H1 (cell line): Measurements from ENCODE around the gene THAP10. TPM values are rescaled to one million over a fixed set of nuclear protein-coding genes. Genes with fewer than 3 reads are reported as not detected.

ENCODE experiments used
- CTCF ChIA-PET: fragments of 300-600 bp; sonication (Branson Sonifier 250); formaldehyde crosslinking; loops from one replicate; lab custom pipeline; 2021; ENCODE audit not compliant: partially characterized antibody; lab: Charles Lee
- POLR2A ChIA-PET: fragments of 300-600 bp; sonication (Branson Sonifier 250); formaldehyde crosslinking; loops from one replicate; lab custom pipeline; 2021; ENCODE audit warnings: inconsistent platforms; ENCODE audit not compliant: partially characterized antibody; lab: Charles Lee
- DNase-seq, 2 experiments: peaks; one replicate each; pipeline versions ENCODE4 v3.0.0 to v3.0.0-alpha.2; 2010 to 2022; ENCODE audit warnings: low spot score in 2 of 2, low read depth in 1 of 2, mixed read lengths in 1 of 2
- FAIRE-seq: peaks from 2 replicates; lab custom pipeline; 2011; peaks lifted over from hg19 to GRCh38; lab: Jason Lieb, UNC
- H2AFZ ChIP-seq: 2 replicates; pipeline ENCODE4 v1.8.1; 2012; ENCODE audit warnings: low read length, inconsistent platforms
- H2AK5ac ChIP-seq: 2 replicates; pipeline ENCODE4 v1.6.1; 2013; ENCODE audit warnings: low read depth, low read length
- H2BK120ac ChIP-seq: replicated peaks from 2 replicates; pipeline ENCODE3; 2013; ENCODE audit warnings: low read depth, low read length, inconsistent platforms
- H2BK12ac ChIP-seq: 2 replicates; pipeline ENCODE4 v1.6.1; 2013; ENCODE audit warnings: low read depth, low read length
- H2BK15ac ChIP-seq: 2 replicates; pipeline ENCODE4 v1.6.1; 2013; ENCODE audit warnings: low read length
- H2BK20ac ChIP-seq: 2 replicates; pipeline ENCODE4 v1.6.1; 2013; ENCODE audit warnings: low read length
- H2BK5ac ChIP-seq: 2 replicates; pipeline ENCODE4 v1.6.1; 2013; ENCODE audit warnings: low read depth, low read length
- H3K14ac ChIP-seq: 2 replicates; pipeline ENCODE4 v1.6.1; 2013; ENCODE audit warnings: inconsistent platforms; ENCODE audit not compliant: insufficient read length
- H3K18ac ChIP-seq: 2 replicates; pipeline ENCODE4 v1.6.1; 2013; ENCODE audit warnings: low read length; ENCODE audit errors: extremely low read depth
- H3K23ac ChIP-seq: 2 replicates; pipeline ENCODE4 v1.6.1; 2013; ENCODE audit warnings: inconsistent platforms; ENCODE audit not compliant: insufficient read length
- H3K23me2 ChIP-seq: 2 replicates; pipeline ENCODE4 v1.6.1; 2013; ENCODE audit warnings: low read depth, low read length
- H3K27ac ChIP-seq: 2 replicates; pipeline ENCODE4 v1.6.1; 2011; ENCODE audit warnings: low read depth, low read length, inconsistent platforms
- H3K27me3 ChIP-seq, 4 experiments: replicated peaks in 1 of 4; 1 replicate in 1 of 4; 2 replicates in 3 of 4; pipeline versions ENCODE4 v1.6.1 to v1.8.1; 2011 to 2013; ENCODE audit warnings: low read length in 3 of 4, mild to moderate bottlenecking in 3 of 4, inconsistent platforms in 2 of 4, mixed read lengths in 2 of 4, moderate library complexity in 1 of 4; ENCODE audit not compliant: control insufficient read depth in 3 of 4, insufficient read depth in 3 of 4; ENCODE audit errors: extremely low read depth in 1 of 4
- H3K36me3 ChIP-seq, 4 experiments: 2 replicates each; pipeline versions ENCODE4 v1.6.1 to v1.8.1; 2011 to 2013; ENCODE audit warnings: mild to moderate bottlenecking in 4 of 4, low read length in 3 of 4, moderate library complexity in 2 of 4, control low read depth in 1 of 4, inconsistent platforms in 1 of 4; ENCODE audit not compliant: insufficient read depth in 4 of 4, control insufficient read depth in 2 of 4
- H3K4ac ChIP-seq: replicated peaks from 2 replicates; pipeline ENCODE3; 2013; ENCODE audit warnings: low read length, low read depth, mixed read lengths, inconsistent platforms; ENCODE audit not compliant: insufficient read length
- H3K4me1 ChIP-seq, 4 experiments: replicated peaks in 1 of 4; 1 replicate in 1 of 4; 2 replicates in 3 of 4; pipeline versions ENCODE4 v1.6.1 to v1.8.1; 2011 to 2013; ENCODE audit warnings: low read length in 3 of 4, inconsistent platforms in 2 of 4, mixed read lengths in 1 of 4; ENCODE audit not compliant: insufficient read depth in 4 of 4, control insufficient read depth in 3 of 4
- H3K4me2 ChIP-seq, 2 experiments: 2 replicates each; pipeline versions ENCODE4 v1.6.1 to v1.8.1; 2011 to 2013; ENCODE audit warnings: low read depth in 2 of 2, low read length in 2 of 2, control low read depth in 1 of 2, inconsistent platforms in 1 of 2, mild to moderate bottlenecking in 1 of 2; ENCODE audit not compliant: insufficient read depth in 1 of 2
- H3K4me3 ChIP-seq, 4 experiments: fragments of 200-600, 300-600 bp in 1 of 4; sonication (generic), shearing (Covaris generic), sonication (Bioruptor Twin) in 1 of 4; 2 replicates each; pipeline versions ENCODE4 v1.5.1 to v1.8.1; 2011 to 2016; ENCODE audit warnings: low read length in 4 of 4, low read depth in 3 of 4, control low read depth in 2 of 4, inconsistent platforms in 2 of 4, mild to moderate bottlenecking in 2 of 4, mixed read lengths in 1 of 4, moderate library complexity in 1 of 4; ENCODE audit not compliant: insufficient read depth in 2 of 4; ENCODE audit errors: extremely low read depth in 1 of 4
- H3K56ac ChIP-seq: replicated peaks from 2 replicates; pipeline ENCODE3; 2013; ENCODE audit warnings: low read depth, mild to moderate bottlenecking, mixed read lengths, low read length, inconsistent platforms; ENCODE audit not compliant: insufficient read length
- H3K79me1 ChIP-seq: 2 replicates; pipeline ENCODE4 v1.6.1; 2013; ENCODE audit warnings: low read depth, low read length, control low read depth
- H3K79me2 ChIP-seq, 2 experiments: 2 replicates each; pipeline versions ENCODE4 v1.6.1 to v1.8.1; 2012 to 2013; ENCODE audit warnings: low read length in 2 of 2, mild to moderate bottlenecking in 2 of 2, inconsistent platforms in 1 of 2; ENCODE audit not compliant: insufficient read depth in 2 of 2, control insufficient read depth in 1 of 2
- H3K9ac ChIP-seq, 4 experiments: replicated peaks in 1 of 4; 1 replicate in 1 of 4; 2 replicates in 3 of 4; pipeline versions ENCODE4 v1.6.1 to v1.8.1; 2011 to 2013; ENCODE audit warnings: low read depth in 3 of 4, low read length in 3 of 4, control low read depth in 2 of 4, mild to moderate bottlenecking in 2 of 4, moderate library complexity in 2 of 4, inconsistent platforms in 1 of 4; ENCODE audit errors: extremely low read depth in 1 of 4
- H3K9me3 ChIP-seq, 2 experiments: 2 replicates each; pipeline versions ENCODE4 v1.6.1 to v1.8.1; 2012 to 2013; ENCODE audit warnings: mild to moderate bottlenecking in 2 of 2, moderate library complexity in 2 of 2, control low read depth in 1 of 2, inconsistent platforms in 1 of 2, low read depth in 1 of 2, low read length in 1 of 2, mixed read lengths in 1 of 2; ENCODE audit not compliant: insufficient read depth in 2 of 2
- H4K20me1 ChIP-seq, 2 experiments: replicated peaks in 1 of 2; 2 replicates each; pipeline versions ENCODE3 to v1.8.1; 2011 to 2013; ENCODE audit warnings: inconsistent platforms in 2 of 2, low read length in 2 of 2, mild to moderate bottlenecking in 1 of 2; ENCODE audit not compliant: insufficient read depth in 2 of 2, control insufficient read depth in 1 of 2
- H4K5ac ChIP-seq: 2 replicates; pipeline ENCODE4 v1.6.1; 2013; ENCODE audit warnings: low read length, low read depth, mixed read lengths, inconsistent platforms; ENCODE audit not compliant: insufficient read length
- H4K8ac ChIP-seq: 2 replicates; pipeline ENCODE4 v1.8.0; 2013; ENCODE audit warnings: mild to moderate bottlenecking, moderate library complexity, low read length, inconsistent platforms; ENCODE audit not compliant: insufficient read depth; ENCODE audit errors: extremely low read depth
- H4K91ac ChIP-seq: replicated peaks from 2 replicates; pipeline ENCODE3; 2013; ENCODE audit warnings: low read length, mixed read lengths, inconsistent platforms; ENCODE audit not compliant: insufficient read length
- EP300 ChIP-seq, 2 experiments: IDR thresholded peaks; 1 replicate in 1 of 2; 2 replicates in 1 of 2; pipeline ENCODE4 v1.6.1; 2011 to 2012; ENCODE audit warnings: low read depth in 2 of 2, low read length in 2 of 2, mild to moderate bottlenecking in 2 of 2, borderline replicate concordance in 1 of 2, inconsistent platforms in 1 of 2, moderate library complexity in 1 of 2
- POLR2AphosphoS5 ChIP-seq: IDR thresholded peaks from 2 replicates; pipeline ENCODE4 v1.6.1; 2011; ENCODE audit warnings: low read depth, low read length
- RNF2 ChIP-seq: fragments of 200-900, 300-1000 bp; sonication (generic); IDR thresholded peaks from 2 replicates; pipeline ENCODE4 v1.7.1; 2016; ENCODE audit warnings: borderline replicate concordance, low read depth, mild to moderate bottlenecking, antibody characterized with exemption, low read length; ENCODE audit not compliant: poor library complexity, severe bottlenecking; ENCODE audit errors: missing control alignments
- WGBS, 2 experiments: shearing (Covaris generic) in 1 of 2; methylation state at CpG; one replicate each; pipeline versions ENCODE4 v1.1.6 to v1.1.7; 2013 to 2015; ENCODE audit warnings: low lambda C conversion rate in 2 of 2, mixed read lengths in 2 of 2, inconsistent platforms in 1 of 2, low coverage in 1 of 2, missing lambda C conversion rate in 1 of 2; ENCODE audit not compliant: insufficient replicate concordance in 2 of 2, insufficient coverage in 1 of 2, insufficient read length in 1 of 2; ENCODE audit errors: extremely low coverage in 1 of 2, missing lambda C conversion rate in 1 of 2; 5-methylcytosine and 5-hydroxymethylcytosine counted together
- polyA plus RNA-seq, 7 experiments: library from polyadenylated mRNA; depleted of rRNA in 3 of 7; stranded (reverse) in 5 of 7; unstranded in 2 of 7; fragments of >200 nt in 5 of 7; fragments of 200-250 nt in 2 of 7; gene quantifications; 1 replicate in 5 of 7; 2 replicates in 1 of 7; 4 replicates in 1 of 7; pipeline versions ENCODE4 v1.2.1 to v1.2.3, GENCODE V29; 2011 to 2013; ENCODE audit warnings: missing spikeins in 2 of 7, mixed read lengths in 2 of 7
- total RNA-seq: library from RNA; stranded (reverse); fragmentation: NEBNext Ultra II Directional; extraction: Animal tissue kit (Norgen Biotek cat#: 25700); gene quantifications from 2 replicates; pipeline ENCODE4 v1.2.1, GENCODE V29; 2021
- TF ChIP-seq, protein P1 (sequence below): IDR thresholded peaks from 2 replicates; pipeline ENCODE4 v1.6.1; 2012; ENCODE audit warnings: inconsistent platforms

THAP10 gene
- total and polyA plus RNA-seq, 2 of the 8 experiments (the other 6 are each of a cell fraction or from before 2014, with no cell fraction given): 2.8 to 4.5 TPM

DNA sequence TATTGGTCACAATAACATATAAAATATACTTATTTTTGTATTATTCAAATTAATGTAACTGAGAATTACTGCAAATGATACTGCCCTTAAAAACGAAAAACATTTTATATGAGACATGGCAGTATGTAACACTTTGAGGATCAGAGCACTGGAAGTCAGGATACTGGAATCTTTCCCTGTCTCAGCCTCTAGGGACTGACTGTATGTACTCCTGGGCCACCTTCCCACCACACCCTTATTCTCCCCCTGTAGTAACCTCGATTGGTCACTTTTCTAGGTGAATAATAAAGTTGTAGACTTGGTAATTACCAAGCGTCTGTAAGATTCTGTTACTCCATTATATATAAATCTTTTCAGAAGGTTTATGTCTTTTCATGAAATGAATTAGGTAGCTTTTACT lies 43.4 kb upstream of the THAP10 start:
- H4K5ac ChIP-seq: no peak overlapping the region
- no peak overlapping the region for H2BK15ac ChIP-seq
- CTCF ChIA-PET: interaction anchor here (0.7 to 1.0 kb wide), 3 partner anchors 14 to 351 kb away, joined by 3 read pairs; no protein-coding TSS in a partner anchor
- H2BK5ac ChIP-seq: no peak overlapping the region
- H3K4me1 ChIP-seq: no peaks in the 10 kb centered on the region
- H3K56ac ChIP-seq: no peak overlapping the region
- H3K79me1 ChIP-seq: no peaks in the 10 kb centered on the region
- H4K8ac ChIP-seq: no peak overlapping the region
- WGBS, 2 experiments: 77% methylated on average over 3 of the region's 3 CpGs; no CpG with 5 or more reads in 1 of the 2 experiments
- H3K36me3 ChIP-seq: no peaks in the 10 kb centered on the region
- H2BK12ac ChIP-seq: no peak overlapping the region
- H3K23me2 ChIP-seq: no peaks in the 10 kb centered on the region
- H3K4me3 ChIP-seq: no peak overlapping the region
- H2AFZ ChIP-seq: no peak overlapping the region
- no peak overlapping the region for H4K91ac ChIP-seq
- no peak overlapping the region for H2AK5ac ChIP-seq
- H3K27me3 ChIP-seq: no peaks in the 10 kb centered on the region
- TF ChIP-seq POLR2AphosphoS5: no peak
- TF ChIP-seq EP300 (IDR thresholded peaks at IDR 0.05; ENCODE audit: borderline replicate concordance in 1 of 2, low read depth in 2 of 2, low read length in 2 of 2): no peak
- TF ChIP-seq, protein P1, sequence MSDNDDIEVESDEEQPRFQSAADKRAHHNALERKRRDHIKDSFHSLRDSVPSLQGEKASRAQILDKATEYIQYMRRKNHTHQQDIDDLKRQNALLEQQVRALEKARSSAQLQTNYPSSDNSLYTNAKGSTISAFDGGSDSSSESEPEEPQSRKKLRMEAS: no peak
- TF ChIP-seq RNF2: no peak
- H3K9ac ChIP-seq: no peak overlapping the region
- no peak overlapping the region for H3K14ac ChIP-seq
- no peaks in the 10 kb centered on the region for H4K20me1 ChIP-seq
- no peak overlapping the region for H2BK120ac ChIP-seq
- H3K23ac ChIP-seq: no peak overlapping the region
- no peak overlapping the region for H3K4me2 ChIP-seq
- H3K18ac ChIP-seq: no peak overlapping the region
- H3K4ac ChIP-seq: no peak overlapping the region
- no peaks in the 10 kb centered on the region for H3K9me3 ChIP-seq
- no peak for DNase-seq
- FAIRE-seq: no peak
- no peaks in the 10 kb centered on the region for H3K79me2 ChIP-seq
- no peak overlapping the region for H2BK20ac ChIP-seq
- no peak overlapping the region for H3K27ac ChIP-seq
- POLR2A ChIA-PET: no interaction called here
